Measurements from ENCODE around the gene KIF26A. TPM values are rescaled to one million over a fixed set of nuclear protein-coding genes. Genes with fewer than 3 reads are reported as not detected.

Gene KIF26A
- total RNA-seq, 4 donors from 2014 or later, result 3.3 to 6.2 (median 4.9) TPM

- H3K27ac ChIP-seq, result no peak overlapping the region
- H3K4me3 ChIP-seq (replicated peaks in 1 of 3), result no peak overlapping the region
- intact Hi-C loops (cut with DNase I), result no loop called here
- no peaks in the 10 kb centered on the region for H3K36me3 ChIP-seq
- peaks cover 3 to 7% of the 10 kb centered on the region in 2 donors for H3K4me1 ChIP-seq
- no peaks in the 10 kb centered on the region for H3K27me3 ChIP-seq
- no peaks in the 10 kb centered on the region for H3K9me3 ChIP-seq
- no peak for DNase-seq
- TF ChIP-seq CTCF (IDR thresholded peaks at IDR 0.05) (no peak), POLR2A (IDR thresholded peaks at IDR 0.05) (no peak)
- WGBS, 2 donors, result no CpG with 5 or more reads among the region's 11 CpGs
Measured at GRCh38 chr14:104149278-104149595, 10.8 kb downstream of the KIF26A start.

GRCh38 chr14:104149617-104150135, 11.3 kb downstream of the KIF26A start:
- Histone ChIP-seq H3K4me1 (peaks cover 3 to 7% of the 10 kb centered on the region in 2 donors), H3K27me3 (no peaks in the 10 kb centered on the region), H3K36me3 (no peaks in the 10 kb centered on the region), H3K9me3 (no peaks in the 10 kb centered on the region), H3K4me3 (replicated peaks in 1 of 3) (no peak overlapping the region), H3K27ac (no peak overlapping the region)
- intact Hi-C loops (cut with DNase I), result no loop called here
- 36 to 57% methylated on average over 6 to 10 of the region's 12 CpGs for WGBS, 2 donors
- peak in 1 of 2 donors; percentile 32 for DNase-seq
- TF ChIP-seq POLR2A (IDR thresholded peaks at IDR 0.05) (no peak), CTCF (IDR thresholded peaks at IDR 0.05) (no peak)

GRCh38 chr14:104150136-104151025, 12.0 kb downstream of the KIF26A start:
- DNase-seq, result peak; percentile 34 to 56
- H3K27ac ChIP-seq, result peak overlapping the region in 1 of 3 donors; percentile 17
- TF ChIP-seq CTCF (IDR thresholded peaks at IDR 0.05) (no peak), POLR2A (IDR thresholded peaks at IDR 0.05) (no peak)
- H3K36me3 ChIP-seq, result no peaks in the 10 kb centered on the region
- H3K9me3 ChIP-seq, result no peaks in the 10 kb centered on the region
- WGBS, 2 donors, result 43 to 70% methylated on average over 2 to 8 of the region's 19 CpGs
- H3K4me1 ChIP-seq, result peaks cover 3 to 7% of the 10 kb centered on the region in 2 donors
- no peak overlapping the region for H3K4me3 ChIP-seq (replicated peaks in 1 of 3)
- intact Hi-C loops (cut with DNase I), result no loop called here
- H3K27me3 ChIP-seq, result no peaks in the 10 kb centered on the region

- intact Hi-C loops (cut with DNase I), result no loop called here
- DNase-seq, result no peak
- Histone ChIP-seq H3K27me3 (no peaks in the 10 kb centered on the region), H3K4me3 (replicated peaks in 1 of 3) (no peak overlapping the region), H3K36me3 (no peaks in the 10 kb centered on the region), H3K9me3 (no peaks in the 10 kb centered on the region), H3K27ac (no peak overlapping the region), H3K4me1 (peaks cover 3 to 7% of the 10 kb centered on the region in 2 donors)
- 93 to 95% methylated on average over 2 to 4 of the region's 5 CpGs for WGBS, 2 donors
- TF ChIP-seq POLR2A (IDR thresholded peaks at IDR 0.05), result no peak
- no peak for TF ChIP-seq CTCF (IDR thresholded peaks at IDR 0.05)
Measured at GRCh38 chr14:104151026-104151381, 12.6 kb downstream of the KIF26A start.

GRCh38 chr14:104151566-104152245, 13.3 kb downstream of the KIF26A start:
- Histone ChIP-seq H3K36me3 (no peaks in the 10 kb centered on the region), H3K27me3 (no peaks in the 10 kb centered on the region), H3K4me1 (peaks cover 3 to 7% of the 10 kb centered on the region in 2 donors), H3K27ac (no peak overlapping the region), H3K4me3 (replicated peaks in 1 of 3) (no peak overlapping the region), H3K9me3 (no peaks in the 10 kb centered on the region)
- DNase-seq, result no peak
- TF ChIP-seq POLR2A (IDR thresholded peaks at IDR 0.05), result no peak
- TF ChIP-seq CTCF (IDR thresholded peaks at IDR 0.05), result no peak
- WGBS, 2 donors, result 90 to 96% methylated on average over 21 to 28 of the region's 34 CpGs
- intact Hi-C loops (cut with DNase I), result no loop called here
